SK-N-SH treated with all-trans-retinoic acid at 6 μM for 48 hours (cell line): ENCODE results near the gene CNPY1.

Source experiments
- BACH2 ChIP-seq: fragments of 250-450 bp; sonication (Bioruptor Pico); IDR thresholded peaks from 2 replicates; pipeline ENCODE4 v1.9.0; 2021; ENCODE audit warnings: mild to moderate bottlenecking, borderline replicate concordance
- CSDC2 ChIP-seq: fragments of 250-450 bp; sonication (Bioruptor Pico); IDR thresholded peaks from 2 replicates; pipeline ENCODE4 v1.5.0; 2020; ENCODE audit warnings: mild to moderate bottlenecking, moderate library complexity
- PPARA ChIP-seq: fragments of 250-450 bp; sonication (Bioruptor Pico); IDR thresholded peaks from 2 replicates; pipeline ENCODE4 v1.5.0; 2020; ENCODE audit warnings: mild to moderate bottlenecking, borderline replicate concordance
- ZFP30 ChIP-seq: fragments of 450-650 bp; formaldehyde crosslinking; IDR thresholded peaks from 2 replicates; pipeline ENCODE4 v1.5.0; 2022; ENCODE audit warnings: mild to moderate bottlenecking, moderate library complexity

- no peak for TF ChIP-seq BACH2 (CRISPR knock-in tag)
- TF ChIP-seq ZFP30 (CRISPR knock-in tag) = no peak
- no peak for TF ChIP-seq PPARA
- TF ChIP-seq CSDC2 (CRISPR knock-in tag) = no peak
Measured at GRCh38 chr7:155516466-155516865, 29.9 kb downstream of the CNPY1 start.
